K562 (cell line): Measurements from ENCODE around the gene SLC1A5. TPM values are rescaled to one million over a fixed set of nuclear protein-coding genes. Genes with fewer than 3 reads are reported as not detected.

Experiments
- ATAC-seq: fragments of 200-7000 bp; cut with Tn5 transposase; 3 replicates; pipeline ENCODE4 v1.9.1; 2020; ENCODE audit warnings: moderate library complexity
- BruUV-seq: library from RNA; stranded (reverse); fragments of 400-500 nt; replicated peaks from 2 replicates; lab custom pipeline; 2021; lab: Mats Ljungman, UMichigan
- CTCF ChIA-PET: fragments of 300-600 bp; formaldehyde crosslinking; extraction: SDS; loops from one replicate; lab custom pipeline; 2021; ENCODE audit warnings: low intra/inter-chr PET ratio; lab: Yijun Ruan, JAX
- POLR2A ChIA-PET: fragments of 300-600, 350-650 bp; sonication (Branson Sonifier 250); formaldehyde crosslinking; extraction: SDS; loops from one replicate; lab custom pipeline; 2021; ENCODE audit warnings: antibody characterized with exemption, inconsistent platforms; lab: Yijun Ruan, JAX
- DNase-seq, 4 experiments: peaks; one replicate each; pipeline versions ENCODE4 v3.0.0 to v3.0.0-alpha.2; 2011 to 2018; ENCODE audit warnings: low spot score in 3 of 4, mixed read lengths in 3 of 4; ENCODE audit errors: extremely low read depth in 1 of 4
- FAIRE-seq: peaks from 2 replicates; lab custom pipeline; 2011; peaks lifted over from hg19 to GRCh38; lab: Jason Lieb, UNC
- H2AFZ ChIP-seq: 2 replicates; pipeline ENCODE4 v1.6.0; 2011; ENCODE audit warnings: low read depth, low read length, control low read depth, inconsistent platforms
- H3K27ac ChIP-seq: fragments of 200-600 bp; 3 replicates; pipeline ENCODE4 v1.8.0; 2011; ENCODE audit warnings: low read depth, mild to moderate bottlenecking, control low read depth, inconsistent platforms, low read length, moderate library complexity, mixed read lengths; ENCODE audit errors: extremely low read depth
- H3K27me3 ChIP-seq, 2 experiments: fragments of 300-600 bp in 1 of 2; 2 replicates in 1 of 2; 3 replicates in 1 of 2; pipeline versions ENCODE4 v1.6.0 to v1.8.0; 2011; ENCODE audit warnings: inconsistent platforms in 2 of 2, low read length in 2 of 2, mild to moderate bottlenecking in 1 of 2, mixed read lengths in 1 of 2, moderate library complexity in 1 of 2; ENCODE audit not compliant: control insufficient read depth in 2 of 2, insufficient read depth in 2 of 2
- H3K36me3 ChIP-seq: fragments of 300-600 bp; 3 replicates; pipeline ENCODE4 v1.8.0; 2011; ENCODE audit warnings: mild to moderate bottlenecking, low read length, inconsistent platforms; ENCODE audit not compliant: control insufficient read depth, insufficient read depth
- H3K4me1 ChIP-seq, 2 experiments: fragments of 200-600 bp in 1 of 2; replicated peaks in 1 of 2; 2 replicates in 1 of 2; 3 replicates in 1 of 2; pipeline versions ENCODE4 v1.5.1 to v1.8.0; 2011; ENCODE audit warnings: inconsistent platforms in 2 of 2, low read length in 2 of 2, mild to moderate bottlenecking in 1 of 2, mixed read lengths in 1 of 2, moderate library complexity in 1 of 2; ENCODE audit not compliant: control insufficient read depth in 2 of 2, insufficient read depth in 2 of 2
- H3K4me2 ChIP-seq: 2 replicates; pipeline ENCODE4 v1.6.1; 2011; ENCODE audit warnings: low read length, control low read depth, inconsistent platforms, mixed read lengths; ENCODE audit not compliant: insufficient read depth
- H3K4me3 ChIP-seq: fragments of 200-600 bp; sonication (generic), shearing (Covaris generic); 2 replicates; pipeline ENCODE4 v1.5.1; 2016; ENCODE audit warnings: control low read depth, inconsistent platforms
- H3K79me2 ChIP-seq: fragments of 200-600 bp; 3 replicates; pipeline ENCODE4 v1.8.0; 2011; ENCODE audit warnings: low read length, inconsistent platforms; ENCODE audit not compliant: control insufficient read depth, insufficient read depth
- H3K9ac ChIP-seq, 2 experiments: 2 replicates each; pipeline versions ENCODE4 v1.6.0 to v1.6.1; 2011; ENCODE audit warnings: low read depth in 2 of 2, low read length in 2 of 2, control low read depth in 1 of 2, inconsistent platforms in 1 of 2, mild to moderate bottlenecking in 1 of 2, mixed read lengths in 1 of 2; ENCODE audit not compliant: insufficient read depth in 1 of 2
- H3K9me1 ChIP-seq: one replicate; pipeline ENCODE4 v1.6.0; 2011; ENCODE audit warnings: inconsistent platforms, mild to moderate bottlenecking, low read length, moderate library complexity; ENCODE audit not compliant: control insufficient read depth, insufficient read depth
- H3K9me3 ChIP-seq: replicated peaks from 2 replicates; pipeline ENCODE4 v1.5.1; 2011; ENCODE audit warnings: low read depth, low read length, inconsistent platforms; ENCODE audit not compliant: control insufficient read depth, insufficient read depth
- H4K20me1 ChIP-seq: replicated peaks from 2 replicates; pipeline ENCODE4 v1.6.1; 2011; ENCODE audit warnings: low read length, inconsistent platforms, mixed read lengths; ENCODE audit not compliant: control insufficient read depth, insufficient read depth
- BCOR ChIP-seq: fragments of 450-650 bp; IDR thresholded peaks from 2 replicates; pipeline ENCODE4 v1.6.1; 2016
- CBFA2T2 ChIP-seq: fragments of 450-650 bp; conservative IDR thresholded peaks from 2 replicates; pipeline ENCODE4 v1.6.1; 2017; ENCODE audit warnings: mild to moderate bottlenecking
- CBX5 ChIP-seq: IDR thresholded peaks from 2 replicates; pipeline ENCODE4 v1.6.1; 2014; ENCODE audit warnings: low read depth, borderline replicate concordance
- CTCFL ChIP-seq: IDR thresholded peaks from 2 replicates; pipeline ENCODE4 v1.6.1; 2011; ENCODE audit warnings: borderline replicate concordance, low read depth, mild to moderate bottlenecking, moderate library complexity, low read length; ENCODE audit not compliant: insufficient read depth, poor library complexity, severe bottlenecking
- FOXK2 ChIP-seq, 2 experiments: fragments of 450-650 bp; IDR thresholded peaks in 1 of 2; conservative IDR thresholded peaks in 1 of 2; 2 replicates each; pipeline ENCODE4 v1.6.1; 2016; ENCODE audit warnings: low read depth in 2 of 2, mild to moderate bottlenecking in 1 of 2
- KDM1A ChIP-seq, 2 experiments: fragments of 450-650 bp; IDR thresholded peaks; 2 replicates each; pipeline ENCODE4 v1.6.1; 2016; ENCODE audit warnings: mild to moderate bottlenecking in 2 of 2
- KLF1 ChIP-seq: fragments of 450-650 bp; IDR thresholded peaks from 2 replicates; pipeline ENCODE4 v1.6.1; 2016; ENCODE audit warnings: missing genetic modification characterization, missing compliant biosample characterization
- MAZ ChIP-seq, 2 experiments: fragments of 450-650 bp in 1 of 2; sonication (generic) in 1 of 2; formaldehyde crosslinking; IDR thresholded peaks in 1 of 2; conservative IDR thresholded peaks in 1 of 2; 2 replicates each; pipeline versions ENCODE4 v1.4.0 to v1.5.0; 2020; ENCODE audit warnings: mild to moderate bottlenecking in 1 of 2, missing genetic modification reagents in 1 of 2
- PHB ChIP-seq: fragments of 250-450 bp; sonication (Bioruptor Pico); IDR thresholded peaks from 2 replicates; pipeline ENCODE4 v1.5.0; 2021
- RAD21 ChIP-seq, 2 experiments: fragments of 250-450 bp in 1 of 2; fragments of 450-650 bp in 1 of 2; sonication (Bioruptor Pico) in 1 of 2; formaldehyde crosslinking in 1 of 2; IDR thresholded peaks in 1 of 2; conservative IDR thresholded peaks in 1 of 2; 2 replicates each; pipeline versions ENCODE4 v1.4.0 to v1.8.0; 2020 to 2022; ENCODE audit warnings: mild to moderate bottlenecking in 2 of 2, moderate library complexity in 1 of 2
- RBM25 ChIP-seq: fragments of 200-400 bp; formaldehyde crosslinking; IDR thresholded peaks from 2 replicates; pipeline ENCODE4 v1.6.1; 2018; ENCODE audit warnings: low read length, low read depth, moderate library complexity; ENCODE audit not compliant: severe bottlenecking
- SMC3 ChIP-seq: conservative IDR thresholded peaks from 2 replicates; pipeline ENCODE4 v1.6.1; 2011; ENCODE audit warnings: low read depth, low read length, improper control_type of control experiment; ENCODE audit not compliant: insufficient read depth
- ZBTB9 ChIP-seq: fragments of 450-650 bp; formaldehyde crosslinking; IDR thresholded peaks from 2 replicates; pipeline ENCODE4 v1.4.0; 2020; ENCODE audit warnings: mild to moderate bottlenecking, moderate library complexity
- ZNF347 ChIP-seq: fragments of 450-650 bp; formaldehyde crosslinking; IDR thresholded peaks from 2 replicates; pipeline ENCODE4 v1.4.0; 2020; ENCODE audit warnings: low read depth, mild to moderate bottlenecking, moderate library complexity
- WGBS: fragments of 100-300 bp; shearing (Covaris generic); methylation state at CpG from one replicate; pipeline ENCODE4 v1.1.6; 2016; ENCODE audit warnings: low coverage, mixed read lengths; ENCODE audit not compliant: insufficient coverage; ENCODE audit errors: missing lambda C conversion rate; 5-methylcytosine and 5-hydroxymethylcytosine counted together
- in situ Hi-C: fragments of 300-500 bp; cut with MboI; formaldehyde crosslinking; loops from 4 replicates; pipeline ENCODE4 v1.15.0; 2018; ENCODE audit warnings: inconsistent platforms, mixed read lengths
- intact Hi-C: fragments of 100-400 bp; cut with micrococcal nuclease; formaldehyde crosslinking; loops from 2 replicates; pipeline ENCODE4 v1.14.2; 2022
- polyA plus RNA-seq, 8 experiments: library from polyadenylated mRNA; depleted of rRNA in 4 of 8; stranded (reverse) in 5 of 8; unstranded in 3 of 8; fragments of >200 nt; fragmentation: Nextera tagmentation in 2 of 8; fragmentation: Illumina TruSeq in 1 of 8; extraction: Ambion mirVana in 2 of 8; extraction: Trizol in 1 of 8; gene quantifications; 2 replicates each; pipeline versions ENCODE4 v1.2.1 to v1.2.3, GENCODE V29; 2011 to 2014; ENCODE audit warnings: inconsistent platforms in 1 of 8, missing spikeins in 1 of 8
- total RNA-seq, 7 experiments: library from RNA; depleted of rRNA in 6 of 7; stranded (reverse); fragments of >200 nt in 6 of 7; fragmentation: Illumina TruSeq in 2 of 7; extraction: Trizol in 2 of 7; gene quantifications; 2 replicates each; pipeline versions ENCODE4 v1.2.1 to v1.2.3, GENCODE V29; 2011 to 2021; ENCODE audit warnings: low replicate concordance in 1 of 7
- TF ChIP-seq, protein P1 (sequence below), 3 experiments: IDR thresholded peaks in 2 of 3; conservative IDR thresholded peaks in 1 of 3; 2 replicates each; pipeline ENCODE4 v1.5.1; 2011 to 2012; ENCODE audit warnings: low read length in 3 of 3, mild to moderate bottlenecking in 3 of 3, control low read depth in 2 of 3, improper control_type of control experiment in 1 of 3, inconsistent platforms in 1 of 3, low read depth in 1 of 3, mixed read lengths in 1 of 3, moderate library complexity in 1 of 3; ENCODE audit not compliant: insufficient read depth in 2 of 3

SLC1A5 gene
- total and polyA plus RNA-seq, 9 of the 15 experiments (the other 6 are each of a cell fraction or from before 2014, with no cell fraction given) = 31.2 to 417 (median 134) TPM

- Histone ChIP-seq H3K9ac (no peak overlapping the region), H3K9me3 (no peaks in the 10 kb centered on the region), H3K27ac (no peak overlapping the region), H3K4me1 (peaks cover 18 to 30% of the 10 kb centered on the region in 2 experiments; a peak in 4 of 5 replicates), H3K4me3 (no peak overlapping the region), H4K20me1 (peaks cover 13% of the 10 kb centered on the region), H3K27me3 (no peaks in the 10 kb centered on the region), H3K9me1 (no peaks in the 10 kb centered on the region), H3K4me2 (no peak overlapping the region), H2AFZ (no peak overlapping the region), H3K79me2 (peaks cover 33% of the 10 kb centered on the region), H3K36me3 (peaks cover 9% of the 10 kb centered on the region; the same call in 1 of the 3 replicates)
- DNase-seq (peak; percentile 53 to 83 (median 66)), ATAC-seq (peak; percentile 56), FAIRE-seq (peak; percentile 67)
- POLR2A ChIA-PET = interaction anchor here (0.6 to 1.1 kb wide), 2 partner anchors 9 to 11 kb away, joined by 3 read pairs; no protein-coding TSS in a partner anchor
- intact Hi-C loops (no loop called here), in situ Hi-C loops (no loop called here)
- no TSS peak for BruUV-seq
- WGBS = 64% methylated on average over 21 of the region's 21 CpGs
- CTCF ChIA-PET = no interaction called here
- TF ChIP-seq, protein P1, sequence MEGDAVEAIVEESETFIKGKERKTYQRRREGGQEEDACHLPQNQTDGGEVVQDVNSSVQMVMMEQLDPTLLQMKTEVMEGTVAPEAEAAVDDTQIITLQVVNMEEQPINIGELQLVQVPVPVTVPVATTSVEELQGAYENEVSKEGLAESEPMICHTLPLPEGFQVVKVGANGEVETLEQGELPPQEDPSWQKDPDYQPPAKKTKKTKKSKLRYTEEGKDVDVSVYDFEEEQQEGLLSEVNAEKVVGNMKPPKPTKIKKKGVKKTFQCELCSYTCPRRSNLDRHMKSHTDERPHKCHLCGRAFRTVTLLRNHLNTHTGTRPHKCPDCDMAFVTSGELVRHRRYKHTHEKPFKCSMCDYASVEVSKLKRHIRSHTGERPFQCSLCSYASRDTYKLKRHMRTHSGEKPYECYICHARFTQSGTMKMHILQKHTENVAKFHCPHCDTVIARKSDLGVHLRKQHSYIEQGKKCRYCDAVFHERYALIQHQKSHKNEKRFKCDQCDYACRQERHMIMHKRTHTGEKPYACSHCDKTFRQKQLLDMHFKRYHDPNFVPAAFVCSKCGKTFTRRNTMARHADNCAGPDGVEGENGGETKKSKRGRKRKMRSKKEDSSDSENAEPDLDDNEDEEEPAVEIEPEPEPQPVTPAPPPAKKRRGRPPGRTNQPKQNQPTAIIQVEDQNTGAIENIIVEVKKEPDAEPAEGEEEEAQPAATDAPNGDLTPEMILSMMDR (IDR thresholded peaks at IDR 0.05 in 2 of 3, conservative IDR thresholded peaks at IDR 0.05 in 1 of 3; ENCODE audit: insufficient read depth in 2 of 3, low read depth in 1 of 3, low read length in 3 of 3) = peak; percentile 74 to 86 (median 77)
- TF ChIP-seq KLF1 (tag) (no peak), BCOR (peak; percentile 67; the same call in 1 of the 2 replicates), MAZ (CRISPR knock-in tag; conservative IDR thresholded peaks at IDR 0.05 in 1 of 2, IDR thresholded peaks at IDR 0.05 in 1 of 2) (0 out of 4 replicates have a peak, but pooled peaks of 1 of the 2 experiments have one; percentile 38), ZBTB9 (CRISPR knock-in tag) (no peak), ZNF347 (CRISPR knock-in tag) (no peak), CBX5 (no peak), PHB (CRISPR knock-in tag) (no peak), CTCFL (peak; percentile 59), RAD21 (CRISPR knock-in tag; conservative IDR thresholded peaks at IDR 0.05 in 1 of 2, IDR thresholded peaks at IDR 0.05 in 1 of 2) (peak in 1 of 2 experiments; percentile 60; a peak in 2 of 4 replicates), KDM1A (IDR thresholded peaks at IDR 0.05) (0 out of 4 replicates have a peak, but pooled peaks have one; percentile 16 to 32), RBM25 (peak; percentile 29), SMC3 (peak; percentile 48; the same call in 1 of the 2 replicates), FOXK2 (conservative IDR thresholded peaks at IDR 0.05 in 1 of 2, IDR thresholded peaks at IDR 0.05 in 1 of 2; ENCODE audit: low read depth in 2 of 2) (peak in 1 of 2 experiments; percentile 48; a peak in 2 of 4 replicates), CBFA2T2 (no peak)
Observed at GRCh38 chr19:46748325-46749109, 39.9 kb downstream of the SLC1A5 start.
